Stimulated activated CD8-positive, alpha-beta memory T cell treated with anti-CD3 and anti-CD28 coated beads, Interleukin-7, amount 100 ng/mL, for 24 hours (primary cell): ENCODE data around the gene SLC1A4.

Experiments
- DNase-seq: peaks from one replicate; pipeline ENCODE4 v3.0.0-alpha.2; 2020; ENCODE audit warnings: low read depth

Gene SLC1A4

DNA sequence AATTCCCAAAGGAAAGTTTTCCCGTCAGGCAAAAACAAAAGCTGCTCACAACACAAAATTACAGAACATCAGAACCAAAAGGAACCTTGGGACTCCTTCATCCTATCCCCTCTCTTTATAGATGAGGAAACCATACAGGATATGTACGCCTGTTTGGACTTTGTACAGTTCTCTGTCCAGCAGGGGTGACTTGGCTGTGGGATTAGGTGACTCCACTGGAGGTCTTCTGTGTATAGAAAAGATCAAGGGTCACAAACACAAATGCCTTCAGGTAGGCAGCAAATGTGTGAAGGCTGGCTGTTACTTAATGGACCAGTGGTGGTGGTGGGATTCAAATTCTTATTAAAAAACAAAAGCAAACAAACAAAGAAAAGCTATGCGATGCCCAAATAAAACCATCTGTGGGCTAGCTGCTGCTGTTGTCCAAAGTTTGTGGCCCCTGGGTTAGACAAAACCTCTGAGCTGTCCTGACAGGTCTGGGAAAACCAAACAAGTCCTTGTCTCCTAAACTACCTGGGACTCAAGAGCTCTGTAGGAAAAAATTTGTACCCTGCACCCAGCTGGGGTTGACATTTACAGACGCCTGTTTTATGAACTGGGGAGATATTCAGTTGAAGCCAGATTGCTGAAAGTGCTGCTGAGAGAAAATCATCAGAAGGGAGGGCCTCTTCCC, 65.7 kb downstream of the SLC1A4 start:
- no peak for DNase-seq

DNA sequence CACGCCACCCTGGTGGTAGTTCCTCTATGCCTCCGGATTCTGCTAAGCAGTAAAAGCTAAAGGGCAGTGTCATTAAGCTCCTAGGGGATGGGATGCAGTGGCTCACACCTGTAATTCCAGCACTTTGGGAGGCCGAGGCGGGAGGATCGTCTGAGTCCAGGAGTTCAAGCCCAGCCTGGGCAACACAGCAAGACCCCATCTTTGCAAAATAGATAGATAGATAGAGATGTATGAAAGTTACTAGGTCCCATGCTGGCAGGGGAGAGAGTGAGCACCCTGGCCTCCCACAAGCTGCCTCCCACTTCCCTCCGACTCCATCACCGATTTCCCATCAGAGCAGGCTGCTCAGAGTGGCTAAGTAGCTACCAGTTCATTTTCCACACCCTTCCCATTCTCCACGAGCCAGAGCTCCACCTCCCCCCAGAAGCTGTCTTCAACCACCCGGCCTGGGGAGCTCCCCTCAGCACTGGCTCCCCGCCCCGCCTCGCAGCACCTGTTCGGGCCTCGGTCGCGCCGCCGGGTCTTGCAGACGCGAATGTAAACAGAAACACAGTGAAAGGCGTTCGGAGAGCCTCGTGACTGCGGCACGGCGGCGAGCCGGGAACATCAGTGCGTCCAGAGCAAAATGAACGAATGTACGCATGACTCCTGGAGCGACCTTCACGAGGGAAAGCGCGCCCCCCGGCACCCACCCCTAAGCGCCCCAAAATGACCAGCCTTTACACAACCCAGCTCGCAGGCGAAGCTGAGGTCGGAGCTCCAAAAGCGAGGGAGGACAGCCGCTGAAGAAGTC, 66.4 kb downstream of the SLC1A4 start:
- DNase-seq = no peak

DNA sequence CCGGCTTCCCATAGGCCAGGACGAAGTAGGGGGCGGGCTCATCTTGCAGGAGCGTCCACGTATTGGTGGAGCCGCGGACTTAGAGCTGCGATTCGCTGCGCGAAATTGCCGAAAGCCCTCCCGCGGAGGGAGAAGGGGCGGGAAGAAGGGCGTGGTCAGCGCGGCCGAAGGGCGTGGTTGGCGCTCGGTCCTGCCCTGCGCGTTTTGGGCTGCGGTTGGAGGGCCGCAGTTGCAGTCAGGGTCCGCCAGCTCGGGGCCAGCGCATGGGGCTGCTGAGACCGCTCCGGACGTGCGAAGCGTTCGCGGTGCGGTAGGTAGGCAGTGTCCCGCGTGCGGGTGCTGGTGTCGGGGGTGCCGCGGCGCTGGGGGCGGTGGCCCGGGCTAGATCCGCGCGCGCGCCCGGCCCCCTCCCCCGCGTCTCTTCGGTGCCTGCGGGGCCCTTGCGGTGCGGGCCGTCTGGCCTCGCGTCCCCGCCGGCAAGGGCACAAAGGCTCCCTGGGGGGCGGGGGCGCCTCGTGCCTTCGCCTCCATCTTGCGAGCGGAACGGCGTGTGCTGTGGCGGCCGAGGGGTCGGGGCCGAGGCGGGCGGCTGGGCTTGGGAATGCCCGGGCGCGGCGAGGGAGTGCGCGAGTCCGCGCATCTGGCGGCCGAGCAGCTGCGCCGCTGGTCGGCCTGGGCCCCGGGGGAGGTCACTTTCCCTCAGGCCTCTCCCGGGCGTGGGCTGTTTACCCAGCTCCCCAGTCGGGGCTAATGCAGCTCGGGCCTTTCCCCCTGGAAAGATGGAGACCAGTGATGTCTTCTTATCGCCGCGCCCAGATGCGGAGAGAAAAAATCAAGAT, 67.2 kb downstream of the SLC1A4 start, which contains the start of gene CEP68:
CEP68 (plus strand) TSS at position 202 of the 839 bp plus-strand sequence. CDS start 13,029 bp downstream, outside the sequence.
- peak; percentile 89 for DNase-seq

DNA sequence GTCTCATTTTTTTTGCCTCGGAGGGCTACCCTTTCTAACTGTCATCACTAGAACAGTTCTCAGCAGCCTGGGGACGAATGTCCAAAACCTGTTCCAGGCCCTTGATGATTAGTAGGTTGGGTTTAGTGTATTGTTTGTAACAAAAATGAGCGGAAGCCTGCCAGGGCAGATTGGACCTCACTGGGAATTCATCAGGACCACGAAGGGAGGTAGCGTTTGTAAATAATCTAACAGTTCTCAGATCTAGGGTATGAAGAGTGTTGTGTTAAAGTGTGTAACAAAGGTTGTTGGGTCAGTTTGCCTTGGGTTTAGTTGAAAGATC, 67.8 kb downstream of the SLC1A4 start:
- no peak for DNase-seq

DNA sequence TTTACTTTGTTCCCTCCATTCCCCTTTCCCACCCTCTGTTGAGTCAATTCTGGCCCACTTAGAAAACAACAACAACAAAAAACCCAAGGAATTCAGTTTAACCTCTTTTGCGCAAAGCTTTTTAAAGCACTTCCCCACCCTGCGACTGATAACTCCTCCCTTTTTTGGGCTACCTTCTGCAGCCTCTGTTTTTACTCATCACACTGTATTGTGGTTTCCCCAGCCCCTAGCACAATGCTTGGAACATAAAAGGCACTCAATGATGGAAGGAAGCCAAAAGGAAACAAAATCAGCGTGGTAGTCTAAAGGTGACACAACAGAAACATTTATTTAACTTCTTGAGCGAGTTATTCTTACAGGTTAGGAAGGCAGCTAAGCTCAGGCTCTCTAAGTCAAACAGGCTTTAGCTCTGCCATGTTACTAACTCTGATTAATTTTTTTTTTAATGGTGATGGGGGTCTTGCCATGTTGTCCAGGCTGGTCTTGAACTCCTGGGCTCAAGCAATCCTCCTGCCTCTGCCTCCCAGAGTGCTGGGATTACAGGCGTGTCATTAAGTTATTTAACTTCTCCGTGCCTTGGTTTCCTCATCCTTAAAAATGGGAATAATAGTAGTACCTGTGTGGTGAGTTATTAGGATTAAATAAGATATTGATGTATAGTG, 68.3 kb downstream of the SLC1A4 start:
- DNase-seq = no peak

DNA sequence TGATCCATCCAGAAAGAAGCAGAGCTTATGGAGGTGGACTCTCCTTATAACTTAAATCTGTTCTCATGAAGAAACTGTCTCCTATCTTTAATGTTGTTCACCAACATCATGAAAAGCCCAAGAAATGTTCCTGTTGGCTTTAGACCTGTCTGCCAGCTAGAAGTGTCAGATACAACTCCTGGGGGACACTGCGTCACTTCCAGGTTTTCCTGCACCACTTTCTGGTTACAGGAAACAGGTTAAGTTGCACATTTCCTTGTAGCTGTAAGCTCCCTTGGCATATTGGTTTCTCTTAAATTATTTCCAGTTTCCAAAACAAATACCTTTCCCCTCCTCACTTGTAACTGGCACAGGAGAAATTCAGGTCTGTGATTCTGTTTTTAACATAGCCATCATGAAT, 69.9 kb downstream of the SLC1A4 start:
- DNase-seq = no peak

DNA sequence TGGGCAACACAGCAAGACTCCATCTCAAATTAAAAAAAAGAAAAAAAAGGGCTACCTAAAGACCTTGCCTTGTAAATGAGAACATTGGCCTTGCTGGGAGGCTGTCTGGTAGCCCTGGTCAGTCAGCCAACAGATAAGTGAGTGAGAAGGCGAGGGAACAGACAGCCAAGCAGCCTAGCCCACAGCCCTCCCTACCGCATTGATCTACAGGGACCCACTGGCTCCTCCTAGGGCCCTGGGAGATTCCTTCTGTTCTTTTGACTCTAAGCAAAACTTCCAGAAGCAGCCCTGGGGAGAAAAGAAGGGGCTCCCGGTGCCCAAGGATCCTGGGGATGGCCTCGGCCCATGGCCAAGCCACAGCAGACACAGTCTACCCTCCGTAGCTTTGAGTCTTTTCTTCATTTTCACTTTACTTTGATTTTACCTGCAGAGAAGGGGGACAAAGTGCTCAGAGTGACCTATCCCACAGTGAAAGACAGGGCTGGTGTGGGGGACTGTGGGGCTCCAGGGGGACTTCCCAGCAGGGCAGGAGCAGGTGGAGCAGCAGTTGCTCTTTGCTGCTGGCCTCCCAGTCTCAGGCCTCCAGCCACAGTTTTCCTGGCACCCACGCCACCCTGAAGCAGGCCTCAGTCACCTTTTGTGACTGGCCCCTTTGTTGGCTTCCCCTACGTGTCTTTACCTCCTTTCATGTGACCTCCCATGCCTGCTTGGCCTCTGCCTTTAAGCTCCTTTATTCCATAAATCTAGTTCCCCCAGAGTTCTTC, 72.1 kb downstream of the SLC1A4 start:
- DNase-seq = no peak

DNA sequence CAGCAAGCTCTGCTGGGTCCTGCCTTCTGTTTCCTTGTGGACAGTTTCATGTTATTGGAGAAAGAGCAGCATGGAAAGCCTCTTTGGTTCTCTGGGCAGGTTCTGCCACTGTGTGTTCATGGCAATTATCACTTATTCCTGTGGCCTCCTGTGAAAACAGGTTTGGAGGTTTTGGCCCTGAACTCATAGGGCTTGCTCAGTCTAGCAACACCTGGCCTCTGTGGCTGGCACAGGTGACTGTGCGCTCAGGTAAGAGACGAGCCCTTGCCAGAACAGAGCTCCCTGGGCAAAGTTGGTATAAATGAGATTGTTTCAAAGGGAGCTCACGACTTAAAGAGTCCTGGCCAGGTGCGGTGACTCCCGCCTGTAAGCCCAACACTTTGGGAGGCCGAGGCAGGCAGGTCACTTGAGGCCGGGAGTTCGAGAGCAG, 72.7 kb downstream of the SLC1A4 start:
- DNase-seq = no peak

DNA sequence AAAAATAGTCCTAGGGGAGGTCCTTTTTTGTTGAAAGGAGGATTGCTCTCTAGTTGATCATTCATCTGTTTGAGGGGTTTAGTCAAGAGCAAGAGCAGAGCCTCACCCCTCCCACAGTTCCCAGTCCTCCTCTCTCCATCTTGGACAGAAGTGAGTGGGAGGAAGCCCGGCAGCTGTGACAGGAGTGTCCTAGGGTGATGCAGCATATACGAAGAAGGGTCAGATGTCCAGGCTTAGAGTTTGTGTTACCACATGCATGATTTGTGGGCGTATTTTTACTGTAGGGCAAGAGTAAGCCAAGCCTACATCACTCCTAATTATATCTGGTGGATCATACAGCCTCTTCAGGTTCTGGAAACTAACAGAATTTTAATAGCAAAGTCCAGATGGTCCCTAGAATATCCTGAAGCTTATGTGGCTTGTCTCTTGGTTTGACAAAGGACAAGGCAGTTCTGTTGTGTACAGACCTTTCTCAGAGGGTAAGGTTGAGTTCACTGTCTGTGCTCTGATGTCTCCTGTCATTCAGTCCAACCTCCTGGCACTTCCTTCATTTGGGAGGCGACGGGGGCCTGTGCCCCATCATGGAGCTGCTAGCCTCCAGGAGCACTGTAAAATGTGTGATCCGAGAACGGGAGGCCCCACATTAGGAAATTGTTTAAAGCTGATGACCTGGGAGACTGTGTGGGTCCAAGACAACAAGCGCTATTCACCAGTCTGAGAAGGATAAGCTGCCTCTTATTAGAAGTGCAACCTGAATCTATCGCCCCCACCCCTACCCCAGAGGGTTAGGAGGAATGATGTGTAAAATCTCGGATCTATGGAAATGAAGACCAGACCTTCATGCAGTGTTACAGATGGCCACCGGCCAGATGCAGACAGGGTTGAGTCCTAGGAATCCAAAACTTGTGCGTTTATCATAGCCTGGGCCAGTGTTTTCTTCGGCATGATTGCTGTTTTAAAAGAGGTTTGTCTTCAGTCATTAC, 73.9 kb downstream of the SLC1A4 start:
- no peak for DNase-seq

DNA sequence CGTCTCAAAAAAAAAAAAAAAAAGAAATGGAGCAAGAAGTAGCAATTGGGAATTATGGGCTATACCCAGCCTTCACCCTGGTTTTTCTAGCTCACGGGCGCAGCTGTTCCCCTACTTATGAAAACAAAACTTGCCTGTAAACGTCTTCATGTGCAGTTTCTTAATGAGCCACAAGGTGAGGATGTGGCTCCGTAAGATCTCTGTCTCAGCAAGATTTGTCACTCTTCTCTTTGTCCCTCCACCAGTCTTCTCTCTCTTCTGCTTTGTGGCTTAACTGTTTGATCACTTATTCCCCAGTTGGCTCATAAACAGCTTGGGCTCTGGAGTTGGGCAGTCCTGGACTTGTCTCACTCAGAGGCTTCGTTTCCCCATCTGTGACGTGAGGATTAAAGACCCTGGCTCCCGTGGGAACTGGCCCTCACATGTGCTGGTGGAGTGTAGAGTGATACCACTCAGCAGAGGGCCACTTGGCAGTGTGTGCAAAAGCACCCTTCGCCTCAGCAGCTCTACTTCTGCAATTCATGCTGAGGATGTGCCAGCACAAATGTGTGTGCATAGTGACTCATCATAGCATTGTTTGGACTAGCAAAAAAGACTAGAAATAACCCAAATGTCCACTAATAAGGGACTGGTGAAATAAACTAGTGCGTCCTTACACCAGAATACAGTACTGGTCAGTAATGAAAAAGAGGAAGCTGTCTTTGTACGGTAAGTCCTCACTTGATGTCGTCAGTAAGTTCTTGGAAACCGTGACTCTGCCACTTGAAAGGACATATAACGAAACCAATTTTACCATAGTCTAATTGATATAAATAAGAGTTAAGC, 75.7 kb downstream of the SLC1A4 start:
- DNase-seq = no peak

DNA sequence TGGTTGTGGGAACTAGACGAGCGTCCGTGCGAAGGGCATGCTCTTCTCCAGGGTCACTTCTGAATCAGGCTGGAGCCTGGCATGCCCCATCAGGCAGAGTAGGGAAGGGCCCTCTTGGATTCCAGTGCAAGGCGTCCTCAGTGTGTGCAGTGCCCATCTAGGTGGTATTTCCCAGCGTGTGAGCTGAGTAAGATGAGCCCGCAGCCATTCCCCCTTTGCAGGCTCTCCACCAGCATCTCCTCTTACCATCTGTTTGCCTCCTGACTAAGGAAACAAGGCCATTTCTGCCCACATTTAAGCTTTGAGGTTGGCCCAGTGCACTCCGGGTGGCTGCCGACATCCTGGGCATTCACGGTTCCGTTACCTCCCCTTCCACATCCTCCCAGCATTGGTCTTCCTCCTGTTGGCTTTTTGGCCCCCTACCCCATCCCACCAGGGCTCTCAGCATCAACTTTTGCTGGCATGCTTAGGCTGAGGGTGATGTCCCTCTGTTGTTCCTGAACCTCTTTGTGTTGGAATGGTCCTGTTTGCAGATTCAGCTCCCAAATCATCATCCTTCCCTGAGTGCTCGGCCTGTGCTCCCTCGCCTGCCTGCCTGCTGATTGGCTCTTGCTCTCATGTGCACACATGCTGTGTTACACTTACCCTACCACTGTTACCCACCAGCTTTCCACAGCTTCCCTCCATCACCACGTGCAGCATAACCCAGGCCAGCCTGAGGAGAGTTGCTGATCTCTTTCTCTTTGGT, 78.8 kb downstream of the SLC1A4 start:
- no peak for DNase-seq

DNA sequence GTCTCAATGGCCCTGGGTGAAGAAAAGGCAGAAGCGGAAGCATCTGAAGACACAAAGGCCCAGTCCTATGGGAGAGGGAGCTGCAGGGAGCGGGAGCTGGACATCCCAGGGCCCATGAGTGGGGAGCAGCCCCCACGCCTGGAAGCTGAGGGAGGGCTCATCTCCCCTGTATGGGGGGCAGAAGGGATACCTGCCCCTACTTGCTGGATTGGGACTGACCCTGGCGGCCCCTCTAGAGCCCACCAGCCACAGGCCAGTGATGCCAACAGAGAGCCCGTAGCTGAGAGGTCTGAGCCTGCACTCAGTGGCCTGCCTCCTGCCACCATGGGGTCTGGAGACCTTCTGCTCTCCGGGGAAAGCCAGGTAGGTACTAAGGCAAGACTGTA, 80.2 kb downstream of the SLC1A4 start:
- no peak for DNase-seq

DNA sequence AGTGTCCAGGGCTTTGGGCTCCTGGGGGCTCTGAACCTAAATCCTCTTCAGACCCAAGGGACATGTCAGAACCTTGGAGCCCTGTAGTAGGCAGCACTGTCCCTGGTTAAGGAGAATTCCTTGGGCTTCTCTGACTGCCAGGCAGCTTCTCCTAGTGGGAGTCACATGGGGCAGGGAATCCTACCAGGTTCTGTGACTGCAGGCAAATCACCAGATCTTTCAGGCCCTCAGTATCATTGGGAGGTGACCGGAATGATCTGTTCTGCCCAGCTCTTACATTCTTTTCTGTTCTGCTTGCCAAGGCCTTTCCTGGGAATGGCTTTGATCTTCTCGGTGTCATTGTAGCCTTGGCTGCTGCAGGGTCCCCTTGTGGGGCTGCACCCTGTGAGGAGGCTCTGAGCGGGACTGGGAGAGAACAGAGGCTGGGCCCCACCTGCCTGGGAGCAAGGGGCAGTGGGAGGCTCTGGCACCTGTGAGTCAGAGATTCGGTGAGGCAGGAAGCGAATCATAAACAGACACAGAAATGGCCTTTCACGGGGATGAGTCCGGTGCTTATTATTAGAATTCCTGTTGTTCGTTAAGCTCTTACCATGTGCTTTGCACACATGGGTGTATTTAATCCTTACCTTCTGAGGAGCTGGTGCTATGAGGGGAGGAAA, 81.1 kb downstream of the SLC1A4 start:
- no peak for DNase-seq

DNA sequence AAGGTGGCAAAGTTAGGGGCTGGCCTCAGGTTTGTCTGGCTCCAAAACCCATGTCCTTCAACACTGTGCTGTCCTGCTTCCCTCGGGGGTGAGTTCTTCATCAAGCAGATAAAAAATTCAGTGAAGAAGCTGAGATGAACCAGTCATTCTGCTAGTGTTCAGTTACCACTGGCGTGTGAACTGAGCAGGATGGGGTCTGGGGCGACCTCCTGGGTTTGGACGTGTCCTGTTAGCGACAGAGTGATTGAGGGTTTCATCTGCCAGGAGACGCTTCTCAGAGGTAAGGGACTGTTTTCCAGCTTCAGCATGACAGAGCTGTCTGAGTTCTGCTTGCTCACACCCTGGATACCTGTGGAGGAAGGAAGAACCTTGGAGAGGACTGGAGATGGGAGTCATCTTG, 81.7 kb downstream of the SLC1A4 start:
- DNase-seq = no peak

DNA sequence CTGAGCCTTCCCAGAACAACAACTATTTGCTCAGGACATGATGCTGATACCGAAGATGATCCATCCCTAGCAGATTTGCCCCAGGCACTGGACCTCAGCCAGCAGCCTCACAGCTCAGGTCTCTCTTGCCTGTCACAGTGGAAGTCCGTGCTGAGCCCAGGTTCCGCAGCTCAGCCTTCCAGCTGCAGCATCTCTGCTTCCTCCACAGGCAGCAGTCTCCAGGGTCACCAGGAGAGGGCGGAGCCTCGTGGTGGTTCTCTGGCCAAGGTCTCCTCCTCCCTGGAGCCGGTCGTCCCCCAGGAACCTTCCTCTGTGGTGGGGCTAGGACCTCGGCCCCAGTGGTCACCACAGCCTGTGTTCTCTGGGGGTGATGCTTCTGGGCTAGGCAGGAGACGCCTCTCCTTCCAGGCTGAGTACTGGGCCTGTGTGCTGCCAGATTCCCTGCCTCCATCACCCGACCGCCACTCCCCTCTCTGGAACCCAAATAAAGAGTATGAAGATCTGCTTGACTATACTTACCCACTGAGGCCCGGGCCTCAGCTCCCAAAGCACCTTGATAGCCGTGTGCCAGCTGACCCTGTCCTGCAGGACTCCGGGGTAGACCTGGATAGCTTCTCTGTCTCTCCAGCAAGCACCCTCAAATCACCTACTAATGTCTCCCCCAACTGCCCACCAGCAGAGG, 82.4 kb downstream of the SLC1A4 start:
- no peak for DNase-seq

DNA sequence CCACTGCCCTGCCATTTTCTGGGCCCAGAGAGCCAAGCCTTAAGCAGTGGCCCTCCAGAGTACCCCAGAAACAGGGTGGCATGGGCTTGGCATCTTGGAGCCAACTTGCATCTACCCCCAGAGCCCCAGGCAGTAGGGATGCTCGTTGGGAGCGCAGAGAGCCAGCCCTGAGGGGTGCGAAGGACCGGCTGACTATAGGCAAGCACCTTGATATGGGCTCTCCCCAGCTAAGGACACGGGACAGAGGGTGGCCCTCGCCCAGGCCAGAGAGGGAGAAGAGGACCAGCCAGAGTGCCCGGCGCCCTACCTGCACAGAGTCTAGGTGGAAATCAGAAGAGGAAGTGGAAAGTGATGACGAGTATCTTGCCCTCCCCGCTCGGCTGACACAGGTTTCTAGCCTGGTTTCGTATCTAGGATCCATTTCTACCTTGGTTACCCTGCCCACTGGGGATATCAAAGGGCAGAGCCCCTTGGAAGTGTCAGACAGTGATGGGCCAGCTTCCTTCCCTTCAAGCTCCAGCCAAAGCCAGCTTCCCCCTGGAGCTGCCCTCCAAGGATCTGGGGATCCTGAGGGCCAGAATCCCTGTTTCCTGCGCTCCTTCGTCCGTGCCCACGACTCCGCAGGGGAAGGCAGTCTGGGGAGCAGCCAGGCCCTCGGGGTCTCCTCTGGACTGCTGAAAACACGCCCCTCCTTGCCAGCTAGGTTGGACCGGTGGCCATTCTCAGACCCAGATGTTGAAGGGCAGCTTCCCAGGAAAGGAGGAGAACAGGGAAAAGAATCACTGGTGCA, 83.2 kb downstream of the SLC1A4 start:
- DNase-seq = no peak
